Neural crest cell (in vitro differentiated cells): Measurements from ENCODE around the gene MDFI. TPM values are rescaled to one million over a fixed set of nuclear protein-coding genes. Genes with fewer than 3 reads are reported as not detected.

ENCODE experiments used
- DNase-seq: peaks from one replicate; pipeline ENCODE4 v3.0.0; 2021; ENCODE audit warnings: low read depth, mixed read lengths, low spot score
- H3K27ac Mint-ChIP-seq: one replicate; pipeline ENCODE4 v1.8.0; 2021; ENCODE audit warnings: mild to moderate bottlenecking, mixed read lengths; ENCODE audit not compliant: unreplicated experiment
- H3K27me3 Mint-ChIP-seq: 2 replicates; pipeline ENCODE4 v1.8.0; 2021; ENCODE audit warnings: low read depth, mild to moderate bottlenecking, mixed read lengths
- H3K36me3 Mint-ChIP-seq: 2 replicates; pipeline ENCODE4 v1.8.0; 2021; ENCODE audit warnings: low read depth, mild to moderate bottlenecking, mixed read lengths
- H3K4me1 Mint-ChIP-seq: 2 replicates; pipeline ENCODE4 v1.8.0; 2021; ENCODE audit warnings: mixed read lengths
- H3K4me3 Mint-ChIP-seq: one replicate; pipeline ENCODE4 v1.8.0; 2021; ENCODE audit warnings: mild to moderate bottlenecking, mixed read lengths
- H3K9me3 Mint-ChIP-seq: 2 replicates; pipeline ENCODE4 v1.8.0; 2021; ENCODE audit warnings: mixed read lengths
- CTCF ChIP-seq: fragments of 200-600 bp; sonication (generic); conservative IDR thresholded peaks from 2 replicates; pipeline ENCODE4 v1.5.0; 2021; ENCODE audit warnings: antibody characterized with exemption, mild to moderate bottlenecking
- total RNA-seq: library from RNA; stranded (reverse); gene quantifications from 2 replicates; pipeline ENCODE4 v1.2.1, GENCODE V29; 2021

The MDFI gene
- total RNA-seq, 1 donor from 2014 or later = 65.8 TPM

GRCh38 chr6:41596096-41596685, 42.1 kb upstream of the MDFI start:
- Mint-ChIP-seq H3K27ac (no peak overlapping the region), H3K36me3 (peaks cover 5% of the 10 kb centered on the region)
- TF ChIP-seq CTCF = no peak

GRCh38 chr6:41596807-41597206, 41.5 kb upstream of the MDFI start:
- DNase-seq = no peak
- Mint-ChIP-seq H3K27ac (no peak overlapping the region), H3K4me1 (peaks cover 11% of the 10 kb centered on the region), H3K9me3 (no peaks in the 10 kb centered on the region), H3K27me3 (peaks cover 1% of the 10 kb centered on the region), H3K4me3 (no peak overlapping the region), H3K36me3 (peaks cover 5% of the 10 kb centered on the region)
- TF ChIP-seq CTCF = no peak

More at GRCh38 chr6:41596096-41596685, 42.1 kb upstream of the MDFI start:
- H3K9me3 Mint-ChIP-seq = no peaks in the 10 kb centered on the region
- no peak for DNase-seq
- H3K4me1 Mint-ChIP-seq = peaks cover 14% of the 10 kb centered on the region
- no peaks in the 10 kb centered on the region for H3K27me3 Mint-ChIP-seq
- no peak overlapping the region for H3K4me3 Mint-ChIP-seq

- H3K9me3 Mint-ChIP-seq = no peaks in the 10 kb centered on the region
- no peak overlapping the region for H3K27ac Mint-ChIP-seq
- peaks cover 5% of the 10 kb centered on the region for H3K36me3 Mint-ChIP-seq
- DNase-seq = no peak
- H3K4me3 Mint-ChIP-seq = no peak overlapping the region
- H3K27me3 Mint-ChIP-seq = peaks cover 3% of the 10 kb centered on the region
- no peak for TF ChIP-seq CTCF
- peaks cover 12% of the 10 kb centered on the region for H3K4me1 Mint-ChIP-seq
Observed at GRCh38 chr6:41597246-41598000, 40.8 kb upstream of the MDFI start.

GRCh38 chr6:41598670-41599014, 39.6 kb upstream of the MDFI start:
- Mint-ChIP-seq H3K4me1 (peaks cover 19% of the 10 kb centered on the region), H3K27ac (no peak overlapping the region), H3K4me3 (no peak overlapping the region), H3K27me3 (peaks cover 7% of the 10 kb centered on the region), H3K9me3 (no peaks in the 10 kb centered on the region), H3K36me3 (peaks cover 5% of the 10 kb centered on the region)
- DNase-seq = no peak
- TF ChIP-seq CTCF = no peak

- H3K4me1 Mint-ChIP-seq = peaks cover 23% of the 10 kb centered on the region
- H3K27me3 Mint-ChIP-seq = peaks cover 7% of the 10 kb centered on the region
- no peak for TF ChIP-seq CTCF
- no peak for DNase-seq
- no peak overlapping the region for H3K27ac Mint-ChIP-seq
- H3K4me3 Mint-ChIP-seq = no peak overlapping the region
- peaks cover 5% of the 10 kb centered on the region for H3K36me3 Mint-ChIP-seq
- no peaks in the 10 kb centered on the region for H3K9me3 Mint-ChIP-seq
Observed at GRCh38 chr6:41599015-41599851, 39.0 kb upstream of the MDFI start.
